Esophagus squamous epithelium (tissue), 4 donors: ENCODE results near the gene SPOPL.

Source experiments
- CTCF ChIP-seq, 6 experiments: fragments of 450-650 bp in 4 of 6; fragments of 200-600 bp in 2 of 6; sonication (generic) in 2 of 6; IDR thresholded peaks; one replicate each; pipeline ENCODE4 v1.5.1; 2016 to 2019; ENCODE audit warnings: antibody characterized with exemption in 6 of 6, mild to moderate bottlenecking in 4 of 6, moderate library complexity in 4 of 6
- POLR2A ChIP-seq, 4 donors: fragments of 450-650 bp; IDR thresholded peaks; one replicate each; pipeline ENCODE4 v1.6.1; 2017; ENCODE audit warnings: antibody characterized with exemption in 4 of 4, mild to moderate bottlenecking in 4 of 4, moderate library complexity in 3 of 4

- TF ChIP-seq POLR2A (IDR thresholded peaks at IDR 0.05) (no peak), CTCF (IDR thresholded peaks at IDR 0.05) (no peak)
These were observed 762 bp upstream of the SPOPL start for GRCh38 chr2:138500592-138501424.
